IPS-18c (cell line): Measurements from ENCODE around the gene TREH.
"Not testable (repeated sequence)": the region's sequence is repeated elsewhere in the genome, so short reads cannot be mapped to it uniquely, and the experiment has no call there.

Experiments used
- H3K4me3 ChIP-seq: 2 replicates; pipeline ENCODE4 v1.7.0; 2013; ENCODE audit warnings: low read depth, mild to moderate bottlenecking, low read length, moderate library complexity; ENCODE audit not compliant: insufficient read depth
- H3K9me3 ChIP-seq: one replicate; pipeline ENCODE4 v1.6.1; 2013; ENCODE audit warnings: mild to moderate bottlenecking, low read length, moderate library complexity; ENCODE audit not compliant: control insufficient read depth, insufficient read depth

The TREH gene

DNA sequence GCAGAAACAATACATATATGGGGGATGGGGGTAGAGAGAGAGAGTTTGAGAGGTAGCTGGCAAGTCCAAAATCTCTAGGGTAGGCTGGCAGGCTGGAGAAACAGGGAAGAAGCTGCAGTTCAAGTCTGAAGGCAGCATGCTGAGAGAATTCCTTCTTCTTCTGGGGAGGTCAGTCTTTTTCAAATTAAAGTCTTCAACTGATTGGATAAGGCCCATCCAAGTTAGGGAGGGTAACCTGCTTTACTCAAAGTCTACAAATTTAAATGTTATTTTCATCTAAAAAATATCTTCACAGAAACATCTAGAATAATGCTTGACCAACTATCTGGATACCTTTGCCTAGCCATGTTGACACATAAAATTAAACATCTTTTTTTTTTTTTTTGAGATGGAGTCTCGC lies 2.9 kb upstream of the TREH start:
- no peaks in the 10 kb centered on the region for H3K9me3 ChIP-seq
- no peak overlapping the region for H3K4me3 ChIP-seq

DNA sequence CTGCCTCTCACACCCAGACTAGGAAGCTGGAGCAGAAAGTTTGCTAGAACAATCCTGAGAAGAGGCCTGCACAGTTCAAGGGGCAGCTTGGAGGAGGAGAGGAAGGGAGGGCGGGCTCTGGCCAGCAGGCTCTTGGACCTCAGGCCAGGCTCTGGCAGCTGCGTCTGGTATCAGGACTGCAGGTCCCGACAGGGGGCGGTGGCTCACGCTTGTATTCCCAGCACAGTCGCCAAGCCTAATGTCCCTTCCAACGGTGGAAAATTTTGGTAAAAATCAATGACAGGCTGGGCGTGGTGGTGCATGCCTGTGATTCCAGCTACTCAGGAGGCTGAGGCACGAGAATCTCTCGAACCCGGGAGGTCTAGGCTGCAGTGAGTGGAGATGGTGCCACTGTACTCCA lies 542 bp downstream of the TREH start:
- H3K9me3 ChIP-seq, H3K4me3 ChIP-seq: not testable (repeated sequence)

DNA sequence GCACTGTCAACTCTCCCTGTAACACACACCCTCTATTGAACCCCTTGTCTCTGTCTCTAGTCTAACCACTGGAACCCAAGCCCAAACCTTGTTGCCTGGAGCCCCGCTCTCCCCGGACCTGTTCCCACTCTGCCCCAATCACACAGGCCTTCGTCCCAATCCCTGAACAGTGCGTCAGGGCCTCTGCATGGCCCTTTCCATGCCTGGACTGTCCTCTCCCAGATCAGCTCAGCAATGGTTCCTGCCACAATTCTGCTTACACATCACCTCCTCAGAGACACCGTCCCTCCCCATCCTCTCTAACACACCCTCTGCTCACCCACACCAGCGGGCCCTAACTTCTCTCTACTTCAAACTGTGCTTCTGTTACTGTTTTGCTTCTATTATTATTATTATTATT lies 1.5 kb downstream of the TREH start:
- peaks cover 2% of the 10 kb centered on the region for H3K9me3 ChIP-seq
- H3K4me3 ChIP-seq = no peak overlapping the region

DNA sequence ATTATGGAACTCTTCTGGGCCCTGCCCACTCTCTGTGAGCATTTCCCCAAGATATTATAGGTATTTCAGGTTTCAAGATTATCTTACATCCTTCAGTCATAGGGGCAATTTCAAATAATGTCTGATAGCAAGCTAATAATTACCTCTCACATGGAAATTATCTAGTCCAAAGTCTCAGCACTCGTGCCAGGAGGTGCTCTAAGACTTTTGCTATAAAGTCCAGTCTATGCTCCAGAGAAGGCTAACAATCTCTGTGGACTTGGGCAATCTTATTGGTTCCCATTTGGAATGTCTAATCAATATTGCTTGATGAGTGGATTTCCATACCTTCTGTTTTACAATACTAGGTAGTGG lies 5.4 kb downstream of the TREH start:
- peaks cover 2% of the 10 kb centered on the region for H3K9me3 ChIP-seq
- no peak overlapping the region for H3K4me3 ChIP-seq

DNA sequence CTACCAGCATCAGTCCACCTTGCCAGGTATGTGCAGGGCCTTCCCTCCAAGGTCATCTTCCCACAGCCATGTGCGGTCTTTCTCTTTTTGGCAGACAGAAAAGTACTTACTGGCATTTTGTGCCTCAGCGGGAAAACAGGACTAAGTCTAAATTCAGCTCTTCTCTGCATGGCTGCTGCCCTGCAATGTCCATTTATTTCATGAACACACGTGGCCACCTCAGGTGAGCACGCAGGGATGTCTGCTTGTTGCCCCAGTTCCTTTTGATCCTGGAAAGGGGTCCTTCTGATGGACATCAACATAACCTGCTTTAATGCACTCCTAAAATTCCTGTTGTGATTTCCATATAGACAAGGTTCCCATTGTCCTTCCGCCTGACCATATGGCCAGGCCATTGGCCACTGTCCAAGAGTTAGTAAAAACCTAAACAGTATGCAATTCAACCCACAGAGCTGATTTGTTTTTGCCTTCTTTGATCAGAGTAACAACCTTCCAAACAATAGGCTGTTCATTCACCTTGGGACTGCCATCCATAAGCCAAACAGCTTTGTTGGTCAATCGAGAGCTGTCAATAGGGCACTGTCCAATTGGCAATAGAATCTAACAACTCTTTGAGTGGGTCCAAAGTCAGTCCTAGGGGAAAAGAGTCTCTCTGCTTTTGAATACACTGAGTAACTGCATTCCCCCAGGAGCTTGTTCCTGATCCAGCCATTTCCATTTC lies 5.9 kb downstream of the TREH start:
- peaks cover 2% of the 10 kb centered on the region for H3K9me3 ChIP-seq
- H3K4me3 ChIP-seq = no peak overlapping the region

DNA sequence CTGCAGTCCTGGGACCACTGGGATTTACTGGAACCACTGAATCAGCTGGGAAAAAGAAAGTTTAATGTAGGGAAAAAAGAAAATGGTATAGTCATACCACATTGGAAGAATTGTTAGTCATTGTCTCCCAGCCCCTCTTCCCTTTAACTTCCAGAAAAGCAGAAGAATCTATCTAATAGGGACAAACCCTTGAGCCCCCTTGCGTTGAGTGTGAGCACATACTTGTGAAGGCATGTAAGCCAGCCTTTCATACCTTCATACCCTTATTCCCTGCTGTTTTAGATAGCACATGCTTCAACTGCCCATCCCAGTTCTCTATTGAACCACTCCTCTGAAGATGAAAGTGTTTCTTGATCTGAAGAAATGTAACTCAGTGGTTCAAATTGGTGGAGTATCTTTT lies 6.6 kb downstream of the TREH start:
- Histone ChIP-seq H3K9me3 (peaks cover 2% of the 10 kb centered on the region), H3K4me3 (no peak overlapping the region)

DNA sequence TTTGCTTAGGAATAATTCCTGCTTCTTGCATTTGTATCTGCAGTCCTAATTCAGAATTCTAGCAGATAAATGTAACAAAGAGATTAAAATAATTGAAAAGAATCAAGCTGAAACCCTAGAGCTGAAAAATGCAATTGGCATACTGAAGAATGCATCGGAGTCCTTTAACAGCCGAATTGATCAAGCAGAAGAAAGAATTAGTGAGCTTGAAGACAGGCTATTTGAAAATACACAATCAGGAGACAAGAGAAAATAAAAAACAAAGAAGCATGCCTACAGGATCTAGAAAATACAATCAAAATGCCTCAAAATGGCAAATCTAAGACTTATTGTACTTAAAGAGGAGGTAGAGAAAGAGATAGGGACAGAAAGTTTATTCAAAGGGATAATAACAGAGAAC lies 8.2 kb downstream of the TREH start:
- H3K4me3 ChIP-seq = no peak overlapping the region
- peaks cover 2% of the 10 kb centered on the region for H3K9me3 ChIP-seq

DNA sequence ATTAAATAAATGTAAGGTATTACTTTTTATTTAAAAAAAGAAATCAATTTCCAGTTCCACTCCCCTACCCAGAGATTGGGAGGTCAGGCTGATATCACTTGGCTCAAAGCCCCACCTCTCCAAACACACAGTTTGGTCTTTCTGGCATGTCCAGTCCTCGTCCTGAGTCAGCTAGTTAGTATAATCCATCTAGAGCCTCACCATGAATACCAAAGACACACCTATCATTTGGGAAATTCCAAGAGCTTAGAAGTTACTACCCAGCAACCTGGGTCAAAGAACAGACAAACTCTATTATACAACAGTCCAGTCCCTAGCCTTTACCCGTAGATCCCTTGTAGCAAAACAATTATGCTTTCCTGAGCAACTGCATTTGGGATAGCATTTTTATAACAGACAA lies 9.4 kb downstream of the TREH start:
- H3K4me3 ChIP-seq = no peak overlapping the region
- H3K9me3 ChIP-seq = no peaks in the 10 kb centered on the region

DNA sequence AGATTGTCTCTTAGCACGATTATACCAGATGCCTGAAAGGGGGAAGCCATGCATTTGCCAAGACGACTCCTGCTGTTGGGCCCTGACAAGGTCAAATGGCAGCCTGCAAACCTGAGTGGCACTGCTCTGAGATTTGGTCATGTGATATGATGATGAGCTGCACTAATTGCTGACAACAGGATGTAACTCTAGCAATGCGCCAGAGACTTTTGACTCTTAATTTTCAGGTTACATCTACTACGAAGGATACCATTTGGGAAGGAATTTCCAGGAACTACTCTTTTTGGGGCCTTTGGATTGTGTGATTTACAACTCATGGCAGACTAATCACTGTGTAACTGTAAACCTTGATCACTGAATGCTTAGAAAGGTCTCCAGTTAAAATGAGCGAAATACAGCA lies 13.1 kb downstream of the TREH start:
- Histone ChIP-seq H3K9me3 (no peaks in the 10 kb centered on the region), H3K4me3 (no peak overlapping the region)

DNA sequence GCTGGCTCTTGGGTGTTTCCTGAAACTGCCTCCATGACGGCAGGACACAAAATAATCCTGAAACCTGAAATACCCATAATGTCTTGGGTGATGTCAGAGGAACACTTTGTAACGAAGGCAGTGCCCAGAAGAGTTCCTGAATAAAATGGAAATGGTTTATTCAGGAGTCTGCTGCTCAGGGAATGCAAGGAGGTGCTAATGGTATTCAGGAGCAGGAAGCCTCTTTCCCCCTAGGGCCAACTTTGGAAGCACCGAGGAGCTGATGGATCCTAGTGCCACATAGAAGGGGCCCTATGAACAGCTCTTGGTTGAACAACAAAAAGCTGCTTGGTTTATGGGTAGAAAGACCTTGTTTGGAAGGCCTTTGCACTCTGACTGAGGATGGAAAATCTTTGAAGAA lies 15.5 kb downstream of the TREH start:
- peak overlapping the region; percentile 5; the same call in 1 of the 2 replicates for H3K4me3 ChIP-seq
- no peaks in the 10 kb centered on the region for H3K9me3 ChIP-seq

DNA sequence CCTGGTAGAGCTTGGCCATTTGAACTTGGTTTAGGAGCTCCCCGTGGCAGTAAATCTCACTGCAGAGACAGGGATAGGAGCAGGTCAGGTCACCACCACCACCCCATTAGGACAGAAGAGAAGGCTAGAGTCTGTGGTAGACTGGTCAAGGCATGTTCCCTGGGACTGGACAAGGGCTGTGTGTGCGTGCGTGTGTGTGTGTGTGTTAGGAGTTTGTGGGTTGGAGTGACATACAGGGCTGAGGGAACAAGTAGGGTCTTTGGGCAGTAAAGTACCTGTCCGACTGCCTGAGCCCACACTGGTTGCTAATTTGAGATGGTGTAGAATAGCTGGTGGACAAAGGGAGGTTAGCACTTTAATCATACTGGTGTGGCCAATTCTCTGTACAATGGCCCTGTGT lies 16.1 kb downstream of the TREH start:
- Histone ChIP-seq H3K4me3 (peak overlapping the region; percentile 5; the same call in 1 of the 2 replicates), H3K9me3 (no peaks in the 10 kb centered on the region)

DNA sequence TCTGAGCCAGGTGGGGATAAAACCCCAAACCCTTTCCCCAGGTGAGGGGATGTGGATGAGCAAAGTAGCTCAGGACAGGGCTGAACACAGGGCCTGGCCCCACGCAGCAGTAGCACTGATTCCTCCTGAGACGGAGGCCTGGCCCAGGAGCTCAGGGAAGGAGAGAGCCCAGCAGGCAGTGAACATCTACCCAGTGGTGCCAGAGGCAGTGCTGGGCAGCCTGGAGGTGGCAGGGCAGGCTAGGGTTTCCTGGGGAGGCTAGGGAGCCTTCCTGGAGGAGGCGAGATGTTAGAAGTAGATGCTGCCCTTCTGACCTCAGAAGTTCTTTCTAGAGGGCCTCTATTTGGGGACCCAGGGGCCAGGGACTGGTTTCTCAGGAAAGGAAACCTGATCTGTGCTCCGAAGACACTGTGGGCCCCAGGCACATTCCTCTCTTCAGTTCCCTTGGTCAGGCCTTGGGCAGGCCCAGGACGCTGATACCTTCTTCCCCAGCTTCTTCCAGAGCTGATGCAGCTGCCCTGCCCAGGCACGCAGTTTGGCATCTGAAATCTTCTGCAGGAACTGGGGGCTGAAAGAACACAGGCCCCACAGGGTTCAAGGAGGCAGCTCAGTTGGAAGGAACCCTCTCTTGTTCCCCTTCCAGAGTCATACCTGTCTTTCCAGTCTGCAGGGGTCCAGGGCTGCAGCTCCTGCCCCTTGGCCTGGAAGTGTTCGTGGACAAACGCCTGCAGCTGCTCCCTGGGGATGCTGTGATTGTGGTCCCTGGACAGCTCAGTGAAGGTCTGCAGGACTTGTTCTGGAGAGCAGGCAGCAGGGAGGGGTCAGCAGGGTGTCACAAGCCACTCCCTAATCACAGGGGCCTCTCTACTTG lies 16.8 kb downstream of the TREH start:
- Histone ChIP-seq H3K4me3 (no peak overlapping the region), H3K9me3 (peaks cover 2% of the 10 kb centered on the region)

DNA sequence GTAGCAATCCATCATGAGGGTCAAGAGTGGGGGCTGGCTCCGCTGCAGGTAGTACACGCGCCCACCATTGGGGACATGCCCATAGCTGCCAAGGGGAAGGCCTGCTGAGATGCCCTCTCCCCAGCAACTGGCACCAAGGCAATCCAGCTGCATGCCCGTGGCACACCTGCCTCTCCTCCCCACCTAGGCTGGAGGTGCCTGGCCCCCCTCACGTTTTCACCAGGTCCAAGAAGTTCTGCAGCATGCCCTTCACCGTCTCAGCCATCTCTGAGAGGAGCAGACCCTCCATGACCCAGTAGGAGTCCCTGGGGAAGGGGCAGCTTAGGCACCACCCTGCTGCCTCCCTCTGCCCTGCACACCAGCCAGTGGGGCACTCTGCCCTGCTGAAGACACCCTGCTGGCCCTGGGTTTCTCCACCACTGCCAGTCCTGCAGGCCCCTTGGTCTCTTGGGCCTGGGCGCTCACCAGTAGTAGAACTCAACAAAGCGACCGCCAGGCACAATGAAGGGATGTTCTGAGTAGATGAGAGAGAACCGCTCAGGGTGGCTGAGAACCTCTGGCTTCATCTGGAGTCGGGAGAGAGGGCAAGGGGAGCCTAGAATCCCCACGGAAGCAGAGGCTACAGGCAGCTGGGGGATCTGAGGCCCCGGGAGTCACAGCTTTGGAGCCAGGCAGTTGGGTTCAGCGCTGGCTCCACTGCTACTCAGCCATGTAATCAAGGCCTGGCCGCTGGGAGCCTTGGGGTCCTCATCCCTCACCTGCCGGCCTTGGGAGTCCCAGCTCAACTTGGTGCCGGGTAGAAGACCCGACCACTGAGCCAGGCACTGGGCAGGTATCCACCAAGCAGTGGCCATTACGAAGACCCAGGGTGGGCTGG lies 17.8 kb downstream of the TREH start:
- Histone ChIP-seq H3K4me3 (no peak overlapping the region), H3K9me3 (peaks cover 2% of the 10 kb centered on the region)

DNA sequence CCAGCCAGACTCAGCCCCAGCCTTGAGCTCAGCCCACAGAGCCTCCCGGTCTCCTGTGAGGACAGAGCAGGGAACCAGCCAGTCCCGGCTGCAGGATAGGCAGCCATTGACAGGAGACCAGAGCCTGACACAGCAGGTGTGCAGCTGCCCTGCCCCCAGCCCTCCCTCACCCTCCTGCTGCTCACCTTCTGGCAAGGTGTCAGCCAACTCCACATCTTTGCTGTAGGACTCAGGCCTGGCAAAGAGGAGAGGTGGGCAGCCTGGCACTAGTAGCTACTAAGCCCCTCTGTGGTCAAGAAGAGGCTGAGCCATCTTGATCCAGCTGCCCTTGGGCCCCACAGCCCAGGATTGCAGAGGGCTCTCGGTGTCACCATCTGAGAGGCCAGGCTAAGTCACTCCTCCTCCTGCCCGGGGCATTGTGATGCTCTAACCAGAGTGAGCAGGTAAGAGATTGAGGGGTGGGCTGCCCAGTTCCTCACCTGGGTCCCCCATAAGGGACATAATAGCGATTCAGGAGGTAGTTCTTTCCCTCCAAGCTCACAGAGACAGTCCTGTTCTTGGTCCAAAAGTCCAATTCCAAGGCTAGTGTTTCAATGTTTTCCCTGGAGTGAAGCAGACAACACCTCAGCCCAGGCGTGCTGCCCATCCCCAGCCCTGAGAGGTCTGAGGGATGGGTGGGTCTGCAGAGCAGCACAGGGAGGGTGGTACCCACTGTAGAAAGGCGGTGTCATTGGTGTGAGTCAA lies 18.6 kb downstream of the TREH start:
- H3K4me3 ChIP-seq = no peak overlapping the region

DNA sequence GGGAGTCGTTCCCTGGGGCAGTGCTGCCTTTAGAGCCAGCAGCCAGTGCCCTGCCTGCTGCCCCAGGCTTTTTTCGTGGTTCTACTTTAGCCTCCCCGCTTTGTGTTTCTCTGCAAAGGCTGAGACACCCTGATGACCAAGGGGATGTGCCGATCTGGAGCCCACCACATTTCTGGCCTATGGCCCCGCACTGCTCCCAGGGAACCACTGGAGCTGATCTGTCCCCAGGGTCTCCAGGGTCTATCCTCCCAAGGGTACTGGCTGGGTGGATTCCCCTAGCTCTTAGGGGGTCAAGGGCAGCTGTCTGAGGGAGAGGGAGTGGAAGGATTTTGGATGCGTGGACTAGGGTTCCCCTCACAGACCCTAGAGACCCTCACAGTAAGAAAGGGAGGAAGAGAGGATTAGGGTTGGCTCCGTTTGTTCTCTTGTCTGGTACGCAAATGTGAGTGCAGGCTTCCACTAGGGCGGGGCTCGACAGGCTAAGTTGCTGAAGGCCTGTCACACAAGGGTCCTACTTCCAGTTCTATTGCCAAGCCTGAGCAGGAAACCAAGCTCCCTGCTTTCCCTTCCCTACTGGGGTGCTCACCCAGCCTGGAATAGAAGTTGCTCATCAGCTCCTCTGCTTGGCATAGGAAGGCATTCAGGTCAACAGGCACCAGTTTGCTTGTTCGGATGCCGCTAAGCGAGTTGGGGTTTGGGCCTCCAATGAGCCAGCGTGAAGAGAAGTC lies 19.3 kb downstream of the TREH start:
- no peak overlapping the region for H3K4me3 ChIP-seq
- H3K9me3 ChIP-seq = peaks cover 2% of the 10 kb centered on the region

More for the DNA sequence above, 18.6 kb downstream of the TREH start:
- peaks cover 2% of the 10 kb centered on the region for H3K9me3 ChIP-seq

DNA sequence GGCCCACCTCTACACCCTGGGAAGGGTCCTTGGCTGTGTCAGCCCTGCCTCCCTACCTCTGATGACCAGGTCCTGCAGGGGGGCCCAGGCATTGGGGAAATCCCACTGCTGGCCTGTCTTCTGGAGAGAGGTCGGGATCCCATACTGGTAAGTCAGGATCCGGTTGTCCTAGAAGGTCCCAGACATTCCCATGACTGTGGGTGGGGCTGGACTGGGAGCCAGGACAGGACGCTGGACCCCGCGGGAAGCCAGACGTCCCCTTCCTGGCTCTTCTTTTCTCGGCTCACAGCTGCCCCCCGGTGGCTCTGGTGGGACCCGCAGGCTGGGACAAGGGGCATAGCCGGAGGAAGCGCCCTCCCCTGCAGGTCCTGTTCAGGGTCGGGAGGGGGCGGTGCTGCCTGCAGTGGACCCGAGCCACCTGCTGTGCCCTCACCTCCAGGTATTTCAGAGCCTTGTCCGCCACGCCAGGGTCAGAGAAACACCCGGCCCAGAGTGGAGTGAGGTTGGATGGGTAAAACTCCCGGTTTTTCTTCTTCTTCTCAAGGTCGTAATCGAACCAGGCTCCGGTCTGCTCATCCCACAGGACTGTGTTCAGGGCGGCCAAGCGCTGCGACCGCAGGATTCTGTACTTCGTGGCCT lies 20.0 kb downstream of the TREH start:
- H3K9me3 ChIP-seq = peaks cover 2% of the 10 kb centered on the region
- H3K4me3 ChIP-seq = no peak overlapping the region
